ENCODE data around the gene ROS1.

ROS1 gene

GRCh38 chr6:117327149-117328004 lies 98.4 kb downstream of the ROS1 start:
- peaks cover 0 to 12% (median 6%) of the 10 kb centered on the region in 5 donors for H3K4me1 ChIP-seq (ENCODE audit: control insufficient read depth in 5 of 5, insufficient read depth in 5 of 5, low read length in 5 of 5)
- H3K27ac ChIP-seq (ENCODE audit: low read depth, low read length): no peak overlapping the region
- H3K36me3 ChIP-seq (ENCODE audit: control insufficient read depth in 5 of 5, insufficient read depth in 5 of 5, low read length in 5 of 5): no peaks in the 10 kb centered on the region

GRCh38 chr6:117326396-117326795 lies 99.3 kb downstream of the ROS1 start:
- no peak overlapping the region for H3K9ac ChIP-seq (ENCODE audit: low read length in 5 of 5)
- no peak overlapping the region for H3K27ac ChIP-seq (ENCODE audit: low read depth, low read length)
- H3K27me3 ChIP-seq (ENCODE audit: control insufficient read depth in 5 of 5, insufficient read depth in 4 of 5, low read length in 5 of 5): no peaks in the 10 kb centered on the region
- H3K36me3 ChIP-seq (ENCODE audit: control insufficient read depth in 5 of 5, insufficient read depth in 5 of 5, low read length in 5 of 5): no peaks in the 10 kb centered on the region
- peaks cover 0 to 12% (median 6%) of the 10 kb centered on the region in 5 donors for H3K4me1 ChIP-seq (ENCODE audit: control insufficient read depth in 5 of 5, insufficient read depth in 5 of 5, low read length in 5 of 5)
- peaks cover 0 to 2% (median 0%) of the 10 kb centered on the region in 5 donors for H3K9me3 ChIP-seq (ENCODE audit: control insufficient read depth in 5 of 5, low read length in 5 of 5)
- H3K4me3 ChIP-seq (ENCODE audit: low read depth in 1 of 5, low read length in 5 of 5): no peak overlapping the region

More at GRCh38 chr6:117327149-117328004, 98.4 kb downstream of the ROS1 start:
- Histone ChIP-seq H3K27me3 (ENCODE audit: control insufficient read depth in 5 of 5, insufficient read depth in 4 of 5, low read length in 5 of 5) (no peaks in the 10 kb centered on the region), H3K9ac (ENCODE audit: low read length in 5 of 5) (no peak overlapping the region), H3K4me3 (ENCODE audit: low read depth in 1 of 5, low read length in 5 of 5) (no peak overlapping the region), H3K9me3 (ENCODE audit: control insufficient read depth in 5 of 5, low read length in 5 of 5) (peaks cover 0 to 2% (median 0%) of the 10 kb centered on the region in 5 donors)

- H3K4me3 ChIP-seq (ENCODE audit: low read depth in 1 of 5, low read length in 5 of 5): no peak overlapping the region
- no peaks in the 10 kb centered on the region for H3K27me3 ChIP-seq (ENCODE audit: control insufficient read depth in 5 of 5, insufficient read depth in 4 of 5, low read length in 5 of 5)
- no peaks in the 10 kb centered on the region for H3K9me3 ChIP-seq (ENCODE audit: control insufficient read depth in 5 of 5, low read length in 5 of 5)
- H3K9ac ChIP-seq (ENCODE audit: low read length in 5 of 5): no peak overlapping the region
- H3K27ac ChIP-seq (ENCODE audit: low read depth, low read length): no peak overlapping the region
- H3K36me3 ChIP-seq (ENCODE audit: control insufficient read depth in 5 of 5, insufficient read depth in 5 of 5, low read length in 5 of 5): no peaks in the 10 kb centered on the region
- H3K4me1 ChIP-seq (ENCODE audit: control insufficient read depth in 5 of 5, insufficient read depth in 5 of 5, low read length in 5 of 5): no peaks in the 10 kb centered on the region
Measured at GRCh38 chr6:117317261-117317660, 108.5 kb downstream of the ROS1 start.

GRCh38 chr6:117311726-117312125 lies 114.0 kb downstream of the ROS1 start:
- Histone ChIP-seq H3K27me3 (ENCODE audit: control insufficient read depth in 5 of 5, insufficient read depth in 4 of 5, low read length in 5 of 5) (no peaks in the 10 kb centered on the region), H3K9ac (ENCODE audit: low read length in 5 of 5) (no peak overlapping the region), H3K27ac (ENCODE audit: low read depth, low read length) (no peak overlapping the region), H3K36me3 (ENCODE audit: control insufficient read depth in 5 of 5, insufficient read depth in 5 of 5, low read length in 5 of 5) (no peaks in the 10 kb centered on the region), H3K4me1 (ENCODE audit: control insufficient read depth in 5 of 5, insufficient read depth in 5 of 5, low read length in 5 of 5) (peaks cover 0 to under 1% (median 0%) of the 10 kb centered on the region in 5 donors), H3K9me3 (ENCODE audit: control insufficient read depth in 5 of 5, low read length in 5 of 5) (no peaks in the 10 kb centered on the region), H3K4me3 (ENCODE audit: low read depth in 1 of 5, low read length in 5 of 5) (no peak overlapping the region)

- Histone ChIP-seq H3K36me3 (ENCODE audit: control insufficient read depth in 5 of 5, insufficient read depth in 5 of 5, low read length in 5 of 5) (no peaks in the 10 kb centered on the region), H3K9me3 (ENCODE audit: control insufficient read depth in 5 of 5, low read length in 5 of 5) (no peaks in the 10 kb centered on the region), H3K4me3 (ENCODE audit: low read depth in 1 of 5, low read length in 5 of 5) (no peak overlapping the region), H3K27ac (ENCODE audit: low read depth, low read length) (no peak overlapping the region), H3K4me1 (ENCODE audit: control insufficient read depth in 5 of 5, insufficient read depth in 5 of 5, low read length in 5 of 5) (peaks cover 0 to 4% (median 0%) of the 10 kb centered on the region in 5 donors), H3K27me3 (ENCODE audit: control insufficient read depth in 5 of 5, insufficient read depth in 4 of 5, low read length in 5 of 5) (no peaks in the 10 kb centered on the region), H3K9ac (ENCODE audit: low read length in 5 of 5) (no peak overlapping the region)
Measured at GRCh38 chr6:117311310-117311709, 114.4 kb downstream of the ROS1 start.

- H3K4me1 ChIP-seq (ENCODE audit: control insufficient read depth in 5 of 5, insufficient read depth in 5 of 5, low read length in 5 of 5): peaks cover 0 to 4% (median 0%) of the 10 kb centered on the region in 5 donors
- no peak overlapping the region for H3K4me3 ChIP-seq (ENCODE audit: low read depth in 1 of 5, low read length in 5 of 5)
- H3K27ac ChIP-seq (ENCODE audit: low read depth, low read length): no peak overlapping the region
- H3K9me3 ChIP-seq (ENCODE audit: control insufficient read depth in 5 of 5, low read length in 5 of 5): no peaks in the 10 kb centered on the region
- no peaks in the 10 kb centered on the region for H3K27me3 ChIP-seq (ENCODE audit: control insufficient read depth in 5 of 5, insufficient read depth in 4 of 5, low read length in 5 of 5)
- H3K9ac ChIP-seq (ENCODE audit: low read length in 5 of 5): no peak overlapping the region
- no peaks in the 10 kb centered on the region for H3K36me3 ChIP-seq (ENCODE audit: control insufficient read depth in 5 of 5, insufficient read depth in 5 of 5, low read length in 5 of 5)
Measured at GRCh38 chr6:117309611-117310010, 116.1 kb downstream of the ROS1 start.

- Histone ChIP-seq H3K9ac (ENCODE audit: low read length in 5 of 5) (no peak overlapping the region), H3K27me3 (ENCODE audit: control insufficient read depth in 5 of 5, insufficient read depth in 4 of 5, low read length in 5 of 5) (no peaks in the 10 kb centered on the region), H3K4me3 (ENCODE audit: low read depth in 1 of 5, low read length in 5 of 5) (no peak overlapping the region)
Measured at GRCh38 chr6:117309069-117309468, 116.7 kb downstream of the ROS1 start.

GRCh38 chr6:117307655-117308054 lies 118.1 kb downstream of the ROS1 start:
- H3K27ac ChIP-seq (ENCODE audit: low read depth, low read length): no peak overlapping the region

More at GRCh38 chr6:117309069-117309468, 116.7 kb downstream of the ROS1 start:
- H3K4me1 ChIP-seq (ENCODE audit: control insufficient read depth in 5 of 5, insufficient read depth in 5 of 5, low read length in 5 of 5): peaks cover 0 to 4% (median 0%) of the 10 kb centered on the region in 5 donors
- no peaks in the 10 kb centered on the region for H3K36me3 ChIP-seq (ENCODE audit: control insufficient read depth in 5 of 5, insufficient read depth in 5 of 5, low read length in 5 of 5)
- no peaks in the 10 kb centered on the region for H3K9me3 ChIP-seq (ENCODE audit: control insufficient read depth in 5 of 5, low read length in 5 of 5)
- H3K27ac ChIP-seq (ENCODE audit: low read depth, low read length): no peak overlapping the region

GRCh38 chr6:117306227-117306790 lies 119.4 kb downstream of the ROS1 start:
- Histone ChIP-seq H3K36me3 (ENCODE audit: control insufficient read depth in 5 of 5, insufficient read depth in 5 of 5, low read length in 5 of 5) (no peaks in the 10 kb centered on the region), H3K27me3 (ENCODE audit: control insufficient read depth in 5 of 5, insufficient read depth in 4 of 5, low read length in 5 of 5) (no peaks in the 10 kb centered on the region), H3K4me3 (ENCODE audit: low read depth in 1 of 5, low read length in 5 of 5) (no peak overlapping the region), H3K4me1 (ENCODE audit: control insufficient read depth in 5 of 5, insufficient read depth in 5 of 5, low read length in 5 of 5) (peaks cover 0 to 12% (median 0%) of the 10 kb centered on the region in 5 donors), H3K9me3 (ENCODE audit: control insufficient read depth in 5 of 5, low read length in 5 of 5) (no peaks in the 10 kb centered on the region), H3K9ac (ENCODE audit: low read length in 5 of 5) (no peak overlapping the region), H3K27ac (ENCODE audit: low read depth, low read length) (no peak overlapping the region)

More at GRCh38 chr6:117307655-117308054, 118.1 kb downstream of the ROS1 start:
- H3K4me3 ChIP-seq (ENCODE audit: low read depth in 1 of 5, low read length in 5 of 5): no peak overlapping the region
- H3K9ac ChIP-seq (ENCODE audit: low read length in 5 of 5): no peak overlapping the region
- peaks cover 0 to 10% (median 0%) of the 10 kb centered on the region in 5 donors for H3K4me1 ChIP-seq (ENCODE audit: control insufficient read depth in 5 of 5, insufficient read depth in 5 of 5, low read length in 5 of 5)
- H3K9me3 ChIP-seq (ENCODE audit: control insufficient read depth in 5 of 5, low read length in 5 of 5): no peaks in the 10 kb centered on the region
- H3K36me3 ChIP-seq (ENCODE audit: control insufficient read depth in 5 of 5, insufficient read depth in 5 of 5, low read length in 5 of 5): no peaks in the 10 kb centered on the region
- no peaks in the 10 kb centered on the region for H3K27me3 ChIP-seq (ENCODE audit: control insufficient read depth in 5 of 5, insufficient read depth in 4 of 5, low read length in 5 of 5)

GRCh38 chr6:117304446-117304845 lies 121.3 kb downstream of the ROS1 start:
- Histone ChIP-seq H3K27ac (ENCODE audit: low read depth, low read length) (no peak overlapping the region), H3K9me3 (ENCODE audit: control insufficient read depth in 5 of 5, low read length in 5 of 5) (no peaks in the 10 kb centered on the region), H3K4me1 (ENCODE audit: control insufficient read depth in 5 of 5, insufficient read depth in 5 of 5, low read length in 5 of 5) (peaks cover 0 to 12% (median 0%) of the 10 kb centered on the region in 5 donors), H3K9ac (ENCODE audit: low read length in 5 of 5) (no peak overlapping the region), H3K4me3 (ENCODE audit: low read depth in 1 of 5, low read length in 5 of 5) (no peak overlapping the region), H3K27me3 (ENCODE audit: control insufficient read depth in 5 of 5, insufficient read depth in 4 of 5, low read length in 5 of 5) (no peaks in the 10 kb centered on the region), H3K36me3 (ENCODE audit: control insufficient read depth in 5 of 5, insufficient read depth in 5 of 5, low read length in 5 of 5) (no peaks in the 10 kb centered on the region)

Measured in subcutaneous abdominal adipose tissue (tissue), 5 donors.